HepG2 (cell line): ENCODE data around the gene CAVIN2. TPM values are rescaled to one million over a fixed set of nuclear protein-coding genes. Genes with fewer than 3 reads are reported as not detected.

Experiments used
- MAFF ChIP-seq: IDR thresholded peaks from 2 replicates; pipeline ENCODE4 v1.6.1; 2011; ENCODE audit warnings: low read depth, low read length, improper control_type of control experiment
- TRIM24 ChIP-seq: sonication (generic); formaldehyde crosslinking; IDR thresholded peaks from 2 replicates; pipeline ENCODE4 v1.8.0; 2022; ENCODE audit warnings: mild to moderate bottlenecking, missing genetic modification reagents
- ZBTB44 ChIP-seq: sonication (generic); formaldehyde crosslinking; IDR thresholded peaks from 2 replicates; pipeline ENCODE4 v1.4.0; 2020; ENCODE audit warnings: missing genetic modification reagents
- ZFP62 ChIP-seq: sonication (generic); formaldehyde crosslinking; IDR thresholded peaks from 2 replicates; pipeline ENCODE4 v1.4.0; 2020; ENCODE audit warnings: missing genetic modification reagents
- ZNF274 ChIP-seq: sonication (generic); formaldehyde crosslinking; IDR thresholded peaks from 2 replicates; pipeline ENCODE4 v1.5.1; 2020; ENCODE audit warnings: mild to moderate bottlenecking, missing genetic modification reagents
- ZNF512 ChIP-seq: sonication (generic); formaldehyde crosslinking; IDR thresholded peaks from 2 replicates; pipeline ENCODE4 v1.4.0; 2020; ENCODE audit warnings: mild to moderate bottlenecking, missing genetic modification reagents
- ZNF552 ChIP-seq: sonication (generic); formaldehyde crosslinking; IDR thresholded peaks from 2 replicates; pipeline ENCODE4 v1.9.0; 2022; ENCODE audit warnings: missing genetic modification reagents, mild to moderate bottlenecking, borderline replicate concordance
- ZNF569 ChIP-seq: sonication (generic); formaldehyde crosslinking; IDR thresholded peaks from 2 replicates; pipeline ENCODE4 v1.5.0; 2020; ENCODE audit warnings: mild to moderate bottlenecking, missing genetic modification reagents, moderate library complexity, borderline replicate concordance
- polyA plus RNA-seq, 8 experiments: library from polyadenylated mRNA; depleted of rRNA in 3 of 8; stranded (reverse) in 7 of 8; unstranded in 1 of 8; fragments of >200 nt; fragmentation: Illumina TruSeq in 4 of 8; extraction: Trizol in 4 of 8; gene quantifications; 2 replicates each; pipeline versions ENCODE4 v1.2.1 to v1.2.3, GENCODE V29; 2011 to 2016; ENCODE audit warnings: low read depth in 4 of 8, missing spikeins in 1 of 8, mixed read lengths in 1 of 8; ENCODE audit not compliant: insufficient read depth in 1 of 8
- total RNA-seq, 5 experiments: library from RNA; depleted of rRNA; stranded (reverse); fragments of >200 nt; fragmentation: Illumina TruSeq; extraction: Trizol; gene quantifications; 2 replicates each; pipeline ENCODE4 v1.2.3, GENCODE V29; 2016; ENCODE audit warnings: low read depth in 1 of 5
- TF ChIP-seq, protein P1 (sequence below): sonication (generic); formaldehyde crosslinking; IDR thresholded peaks from 2 replicates; pipeline ENCODE4 v1.8.1; 2022; ENCODE audit warnings: low read depth, mild to moderate bottlenecking, missing genetic modification reagents

The CAVIN2 gene
- total and polyA plus RNA-seq, 2 of the 13 experiments (the other 11 are each of a cell fraction or from before 2014, with no cell fraction given), result 7.6 to 38.8 TPM

GRCh38 chr2:191803007-191803406 lies 43.9 kb downstream of the CAVIN2 start (continued):
- TF ChIP-seq ZNF512 (no peak), ZNF569 (CRISPR knock-in tag) (no peak), ZFP62 (CRISPR knock-in tag) (no peak), ZNF552 (CRISPR knock-in tag) (no peak), ZBTB44 (no peak), ZNF274 (no peak), TRIM24 (CRISPR knock-in tag) (no peak), MAFF (no peak)
- TF ChIP-seq, protein P1, sequence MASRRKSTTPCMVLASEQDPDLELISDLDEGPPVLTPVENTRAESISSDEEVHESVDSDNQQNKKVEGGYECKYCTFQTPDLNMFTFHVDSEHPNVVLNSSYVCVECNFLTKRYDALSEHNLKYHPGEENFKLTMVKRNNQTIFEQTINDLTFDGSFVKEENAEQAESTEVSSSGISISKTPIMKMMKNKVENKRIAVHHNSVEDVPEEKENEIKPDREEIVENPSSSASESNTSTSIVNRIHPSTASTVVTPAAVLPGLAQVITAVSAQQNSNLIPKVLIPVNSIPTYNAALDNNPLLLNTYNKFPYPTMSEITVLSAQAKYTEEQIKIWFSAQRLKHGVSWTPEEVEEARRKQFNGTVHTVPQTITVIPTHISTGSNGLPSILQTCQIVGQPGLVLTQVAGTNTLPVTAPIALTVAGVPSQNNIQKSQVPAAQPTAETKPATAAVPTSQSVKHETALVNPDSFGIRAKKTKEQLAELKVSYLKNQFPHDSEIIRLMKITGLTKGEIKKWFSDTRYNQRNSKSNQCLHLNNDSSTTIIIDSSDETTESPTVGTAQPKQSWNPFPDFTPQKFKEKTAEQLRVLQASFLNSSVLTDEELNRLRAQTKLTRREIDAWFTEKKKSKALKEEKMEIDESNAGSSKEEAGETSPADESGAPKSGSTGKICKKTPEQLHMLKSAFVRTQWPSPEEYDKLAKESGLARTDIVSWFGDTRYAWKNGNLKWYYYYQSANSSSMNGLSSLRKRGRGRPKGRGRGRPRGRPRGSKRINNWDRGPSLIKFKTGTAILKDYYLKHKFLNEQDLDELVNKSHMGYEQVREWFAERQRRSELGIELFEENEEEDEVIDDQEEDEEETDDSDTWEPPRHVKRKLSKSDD (CRISPR knock-in tag), result no peak
- TF ChIP-seq, all 625 proteins: peak for 0
